Ecto neural progenitor cell (in vitro differentiated cells): ENCODE measurements around the gene ARNT2.

ENCODE experiments used
- DNase-seq: peaks from one replicate; pipeline ENCODE4 v3.0.0-alpha.2; 2018; ENCODE audit warnings: low spot score

The ARNT2 gene

GRCh38 chr15:80577552-80578205 lies 173.5 kb downstream of the ARNT2 start:
- no peak for DNase-seq

GRCh38 chr15:80578206-80578595 lies 174.0 kb downstream of the ARNT2 start:
- DNase-seq: no peak

- no peak for DNase-seq
These were observed 174.7 kb downstream of the ARNT2 start for GRCh38 chr15:80578871-80579270.

GRCh38 chr15:80579611-80580010 lies 175.4 kb downstream of the ARNT2 start:
- DNase-seq: peak; percentile 58

- no peak for DNase-seq
These were observed 175.9 kb downstream of the ARNT2 start for GRCh38 chr15:80580106-80580505.

- no peak for DNase-seq
These were observed 176.5 kb downstream of the ARNT2 start for GRCh38 chr15:80580536-80581260.

- DNase-seq: no peak
These were observed 177.8 kb downstream of the ARNT2 start for GRCh38 chr15:80581976-80582375.

GRCh38 chr15:80582816-80583423 lies 178.7 kb downstream of the ARNT2 start:
- no peak for DNase-seq

GRCh38 chr15:80584561-80584964 lies 180.4 kb downstream of the ARNT2 start:
- no peak for DNase-seq

- DNase-seq: no peak
These were observed 180.9 kb downstream of the ARNT2 start for GRCh38 chr15:80584973-80585525.

GRCh38 chr15:80585544-80586018 lies 181.4 kb downstream of the ARNT2 start:
- DNase-seq: no peak

- DNase-seq: no peak
These were observed 182.0 kb downstream of the ARNT2 start for GRCh38 chr15:80586161-80586560.

- no peak for DNase-seq
These were observed 182.8 kb downstream of the ARNT2 start for GRCh38 chr15:80587007-80587406.

GRCh38 chr15:80587816-80588456 lies 183.8 kb downstream of the ARNT2 start:
- no peak for DNase-seq

GRCh38 chr15:80588801-80589200 lies 184.6 kb downstream of the ARNT2 start:
- no peak for DNase-seq

- DNase-seq: no peak
These were observed 186.7 kb downstream of the ARNT2 start for GRCh38 chr15:80590761-80591355.

GRCh38 chr15:80591471-80591870 lies 187.3 kb downstream of the ARNT2 start:
- DNase-seq: no peak

- no peak for DNase-seq
These were observed 188.0 kb downstream of the ARNT2 start for GRCh38 chr15:80591938-80592825.

GRCh38 chr15:80593486-80594030 lies 189.4 kb downstream of the ARNT2 start:
- DNase-seq: no peak

- DNase-seq: no peak
These were observed 190.1 kb downstream of the ARNT2 start for GRCh38 chr15:80594091-80594889.
